B cell (primary cell): Measurements from ENCODE around the gene NRIP2. TPM values are rescaled to one million over a fixed set of nuclear protein-coding genes. Genes with fewer than 3 reads are reported as not detected.

Experiments
- ATAC-seq: fragments of 200-7000 bp; cut with Tn5 transposase; one replicate; pipeline ENCODE4 v1.10.0; 2021; ENCODE audit warnings: low read depth, mild to moderate bottlenecking, moderate number of reproducible peaks, moderate library complexity
- CTCF ChIA-PET: fragments of 350-600 bp; sonication (Branson Sonifier 250); formaldehyde crosslinking; loops from one replicate; lab custom pipeline; 2021; ENCODE audit warnings: antibody characterized with exemption, inconsistent platforms; lab: Charles Lee
- POLR2A ChIA-PET: fragments of 350-600 bp; sonication (Branson Sonifier 250); formaldehyde crosslinking; loops from one replicate; lab custom pipeline; 2021; ENCODE audit warnings: antibody characterized with exemption; lab: Charles Lee
- DNase-seq: peaks from one replicate; pipeline ENCODE4 v3.0.0; 2013
- H2AFZ ChIP-seq: 2 replicates; pipeline ENCODE4 v1.6.1; 2012; ENCODE audit warnings: mild to moderate bottlenecking, low read depth, low read length; ENCODE audit not compliant: insufficient read depth, poor library complexity, severe bottlenecking
- H3K27ac ChIP-seq, 2 donors: 1 replicate in 1 of 2; 2 replicates in 1 of 2; pipeline ENCODE4 v1.5.1; 2012 to 2013; ENCODE audit warnings: low read length in 2 of 2, mild to moderate bottlenecking in 2 of 2, moderate library complexity in 1 of 2
- H3K27me3 ChIP-seq, 4 experiments: fragments of 200-600 bp in 1 of 4; sonication (generic) in 1 of 4; replicated peaks in 1 of 4; 1 replicate in 2 of 4; 2 replicates in 2 of 4; pipeline versions ENCODE4 v1.6.1 to v1.7.0; 2013 to 2016; ENCODE audit warnings: low read length in 3 of 4, mild to moderate bottlenecking in 2 of 4, mixed read lengths in 1 of 4, moderate library complexity in 1 of 4; ENCODE audit not compliant: insufficient read depth in 4 of 4, control insufficient read depth in 3 of 4; ENCODE audit errors: control extremely low read depth in 1 of 4
- H3K36me3 ChIP-seq, 2 experiments: replicated peaks in 1 of 2; 1 replicate in 1 of 2; 2 replicates in 1 of 2; pipeline versions ENCODE4 v1.6.1 to v1.7.1; 2013; ENCODE audit warnings: low read length in 1 of 2; ENCODE audit not compliant: insufficient read depth in 2 of 2, control insufficient read depth in 1 of 2; ENCODE audit errors: control extremely low read depth in 1 of 2, extremely low read depth in 1 of 2
- H3K4me1 ChIP-seq, 2 donors: fragments of 200-600 bp in 1 of 2; sonication (generic) in 1 of 2; 1 replicate in 1 of 2; 2 replicates in 1 of 2; pipeline versions ENCODE4 v1.5.1 to v1.6.1; 2013 to 2017; ENCODE audit warnings: low read length in 2 of 2; ENCODE audit not compliant: control insufficient read depth in 2 of 2, insufficient read depth in 2 of 2
- H3K4me2 ChIP-seq: replicated peaks from 2 replicates; pipeline ENCODE3; 2012; ENCODE audit warnings: mild to moderate bottlenecking, low read depth, low read length; ENCODE audit not compliant: poor library complexity, severe bottlenecking
- H3K4me3 ChIP-seq, 5 experiments: fragments of 200-600 bp in 1 of 5; sonication (generic) in 1 of 5; 1 replicate in 3 of 5; 2 replicates in 2 of 5; pipeline versions ENCODE4 v1.5.1 to v1.7.0; 2011 to 2016; ENCODE audit warnings: low read length in 4 of 5, mild to moderate bottlenecking in 4 of 5, low read depth in 2 of 5, control low read depth in 1 of 5, moderate library complexity in 1 of 5; ENCODE audit not compliant: insufficient read depth in 1 of 5; ENCODE audit errors: control extremely low read depth in 1 of 5, extremely low read depth in 1 of 5
- H3K79me2 ChIP-seq: fragments of 200-600 bp; sonication (generic); one replicate; pipeline ENCODE4 v1.6.0; 2016; ENCODE audit warnings: low read length; ENCODE audit not compliant: control insufficient read depth, insufficient read depth
- H3K9ac ChIP-seq: fragments of 200-600 bp; sonication (generic); 2 replicates; pipeline ENCODE4 v1.6.1; 2017; ENCODE audit warnings: mild to moderate bottlenecking, low read length, moderate library complexity
- H3K9me3 ChIP-seq, 3 donors: one replicate each; pipeline versions ENCODE4 v1.6.1 to v1.7.1; 2013; ENCODE audit warnings: low read length in 2 of 3; ENCODE audit not compliant: control insufficient read depth in 2 of 3, insufficient read depth in 1 of 3; ENCODE audit errors: control extremely low read depth in 1 of 3
- H4K20me1 ChIP-seq: 2 replicates; pipeline ENCODE4 v1.6.0; 2012; ENCODE audit warnings: mild to moderate bottlenecking, low read length; ENCODE audit not compliant: insufficient read depth, control insufficient read depth, poor library complexity, severe bottlenecking
- H3K27ac Mint-ChIP-seq: one replicate; pipeline ENCODE4 v1.8.0; 2021; ENCODE audit warnings: mixed read lengths
- H3K27me3 Mint-ChIP-seq: one replicate; pipeline ENCODE4 v1.8.0; 2021; ENCODE audit warnings: mixed read lengths
- H3K4me1 Mint-ChIP-seq: one replicate; pipeline ENCODE4 v1.8.0; 2021; ENCODE audit warnings: mixed read lengths
- H3K4me3 Mint-ChIP-seq: one replicate; pipeline ENCODE4 v1.8.0; 2021; ENCODE audit warnings: mixed read lengths
- H3K9me3 Mint-ChIP-seq: one replicate; pipeline ENCODE4 v1.8.0; 2022; ENCODE audit warnings: mixed read lengths; ENCODE audit not compliant: insufficient read depth
- CTCF ChIP-seq: fragments of 200-600 bp; IDR thresholded peaks from one replicate; pipeline ENCODE4 v1.8.0; 2022; ENCODE audit warnings: antibody characterized with exemption, mild to moderate bottlenecking
- EZH2 ChIP-seq: IDR thresholded peaks from 2 replicates; pipeline ENCODE4 v1.6.1; 2012; ENCODE audit warnings: borderline replicate concordance, low read depth, mild to moderate bottlenecking, moderate library complexity, low read length; ENCODE audit not compliant: insufficient read depth, poor library complexity, severe bottlenecking
- WGBS: methylation state at CpG from one replicate; pipeline ENCODE4 v1.1.5; 2013; ENCODE audit warnings: missing lambda C conversion rate; ENCODE audit not compliant: insufficient coverage; 5-methylcytosine and 5-hydroxymethylcytosine counted together
- intact Hi-C: fragments of 100-400 bp; cut with micrococcal nuclease; formaldehyde crosslinking; loops from one replicate; pipeline ENCODE4 v1.10.0; 2022
- polyA plus RNA-seq: library from polyadenylated mRNA; depleted of rRNA; stranded (reverse); fragments of >200 nt; gene quantifications from 2 replicates; pipeline ENCODE4 v1.2.3, GENCODE V29; 2012
- total RNA-seq, 2 donors: library from RNA; stranded (reverse); fragments of 120-200 nt in 1 of 2; gene quantifications; 1 replicate in 1 of 2; 2 replicates in 1 of 2; pipeline versions ENCODE4 v1.2.3 to v1.2.4, GENCODE V29; 2013 to 2022

NRIP2 gene
- total and polyA plus RNA-seq, 2 donors (not counting 1 experiment from before 2014, with no cell fraction given): not detected

DNA sequence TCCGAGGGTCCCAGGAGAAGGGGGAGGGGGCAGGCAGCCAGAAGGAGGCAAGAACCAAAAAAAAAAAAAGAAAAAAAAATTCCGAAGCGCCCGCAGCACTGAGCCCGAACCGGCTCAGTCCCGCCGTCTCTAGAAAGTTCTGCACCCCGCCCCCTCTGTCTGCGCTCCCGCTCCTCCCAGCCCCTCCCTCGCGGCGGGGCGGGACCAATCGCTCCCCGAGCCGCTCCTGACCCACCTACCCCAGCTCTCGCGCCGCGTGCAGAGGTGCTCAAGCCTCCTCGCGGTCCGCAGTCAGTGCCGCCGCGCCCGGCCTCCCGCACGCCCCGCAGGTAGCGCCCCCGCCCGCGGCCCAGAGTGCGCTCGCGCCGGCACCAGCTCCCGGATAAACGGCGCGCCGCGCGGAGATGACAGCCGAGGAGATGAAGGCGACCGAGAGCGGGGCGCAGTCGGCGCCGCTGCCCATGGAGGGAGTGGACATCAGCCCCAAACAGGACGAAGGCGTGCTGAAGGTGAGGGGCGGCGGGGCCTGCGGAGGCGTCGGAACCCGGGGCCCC lies 40.0 kb downstream of the NRIP2 start, which contains the start of gene FKBP4:
Gene FKBP4 (plus strand): TSS at position 235 of the 554 bp plus-strand sequence. CDS start 170 bp downstream, at position 405.
- Mint-ChIP-seq H3K9me3 (no peaks in the 10 kb centered on the region), H3K27me3 (no peaks in the 10 kb centered on the region), H3K27ac (peak within 1 kb of the TSS; percentile 95), H3K4me1 (peaks cover 24% of the 10 kb centered on the region), H3K4me3 (peak within 1 kb of the TSS; percentile 97)
- peak; percentile 85 for ATAC-seq
- ChIA-PET POLR2A (interaction anchor here (0.7 to 2.4 kb wide), 3 partner anchors 18 to 104 kb away, joined by 3 to 17 read pairs (median 4); partner anchors contain the start of genes ITFG2 and TULP3), CTCF (interaction anchor here (0.8 to 2.7 kb wide), 2 partner anchors 11 to 103 kb away, joined by 3 to 11 read pairs; no protein-coding TSS in a partner anchor)
- Histone ChIP-seq H3K36me3 (peaks cover 2 to 26% of the 10 kb centered on the region in 2 experiments), H3K79me2 (peaks cover 28% of the 10 kb centered on the region), H3K4me1 (peaks cover 12 to 21% of the 10 kb centered on the region in 2 donors), H3K4me3 (peak within 1 kb of the TSS in 4 of 5 experiments; percentile 69 to 97 (median 80)), H3K4me2 (peak within 1 kb of the TSS; percentile 99), H2AFZ (peak within 1 kb of the TSS; percentile 94), H3K9ac (peak within 1 kb of the TSS; percentile 87), H4K20me1 (peaks cover 21% of the 10 kb centered on the region), H3K27me3 (no peaks in the 10 kb centered on the region), H3K9me3 (no peaks in the 10 kb centered on the region), H3K27ac (peak within 1 kb of the TSS; percentile 58 to 71)
- intact Hi-C loops: loop anchor here (1.0 to 10.0 kb wide), 7 partner anchors 17 to 1080 kb away; partner anchors contain the start of genes DCP1B, FOXM1, ITFG2 and PARP11
- DNase-seq: peak; percentile 91
- TF ChIP-seq EZH2 (no peak), CTCF (no peak)
- under 1% methylated on average over 63 of the region's 63 CpGs for WGBS
